ENCODE measurements around the gene OR4F15.

OR4F15 gene

DNA sequence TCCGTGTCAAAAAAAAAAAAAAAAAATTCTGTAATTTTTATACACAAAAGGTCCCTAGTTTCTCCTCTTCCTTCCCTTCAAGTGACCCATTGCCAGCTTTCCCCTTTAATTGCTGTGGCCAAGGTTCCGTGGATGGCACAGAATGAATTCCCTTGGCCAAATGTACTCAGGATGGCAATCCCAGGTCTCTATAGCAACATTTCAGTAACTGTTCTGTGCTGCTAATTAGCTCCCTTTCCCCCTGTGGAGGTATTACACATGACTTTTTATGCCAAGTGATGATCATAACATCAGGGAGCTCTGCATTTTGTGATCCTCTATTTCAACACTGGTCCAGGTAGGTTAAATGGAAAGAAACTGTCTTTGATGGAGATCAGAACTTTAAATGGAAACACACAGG, 8.8 kb upstream of the OR4F15 start, which contains the start of gene OR4F6:
Gene OR4F6 (plus strand): TSS at position 301 of the 400 bp plus-strand sequence. CDS start 2,211 bp downstream, outside the sequence.
- TF ChIP-seq, protein P1, sequence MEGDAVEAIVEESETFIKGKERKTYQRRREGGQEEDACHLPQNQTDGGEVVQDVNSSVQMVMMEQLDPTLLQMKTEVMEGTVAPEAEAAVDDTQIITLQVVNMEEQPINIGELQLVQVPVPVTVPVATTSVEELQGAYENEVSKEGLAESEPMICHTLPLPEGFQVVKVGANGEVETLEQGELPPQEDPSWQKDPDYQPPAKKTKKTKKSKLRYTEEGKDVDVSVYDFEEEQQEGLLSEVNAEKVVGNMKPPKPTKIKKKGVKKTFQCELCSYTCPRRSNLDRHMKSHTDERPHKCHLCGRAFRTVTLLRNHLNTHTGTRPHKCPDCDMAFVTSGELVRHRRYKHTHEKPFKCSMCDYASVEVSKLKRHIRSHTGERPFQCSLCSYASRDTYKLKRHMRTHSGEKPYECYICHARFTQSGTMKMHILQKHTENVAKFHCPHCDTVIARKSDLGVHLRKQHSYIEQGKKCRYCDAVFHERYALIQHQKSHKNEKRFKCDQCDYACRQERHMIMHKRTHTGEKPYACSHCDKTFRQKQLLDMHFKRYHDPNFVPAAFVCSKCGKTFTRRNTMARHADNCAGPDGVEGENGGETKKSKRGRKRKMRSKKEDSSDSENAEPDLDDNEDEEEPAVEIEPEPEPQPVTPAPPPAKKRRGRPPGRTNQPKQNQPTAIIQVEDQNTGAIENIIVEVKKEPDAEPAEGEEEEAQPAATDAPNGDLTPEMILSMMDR (IDR thresholded peaks at IDR 0.05; ENCODE audit: borderline replicate concordance, insufficient read depth, low read depth, low read length), result no peak
- H3K4me3 ChIP-seq (ENCODE audit: low read depth, low read length), result no peak within 1 kb of the TSS

DNA sequence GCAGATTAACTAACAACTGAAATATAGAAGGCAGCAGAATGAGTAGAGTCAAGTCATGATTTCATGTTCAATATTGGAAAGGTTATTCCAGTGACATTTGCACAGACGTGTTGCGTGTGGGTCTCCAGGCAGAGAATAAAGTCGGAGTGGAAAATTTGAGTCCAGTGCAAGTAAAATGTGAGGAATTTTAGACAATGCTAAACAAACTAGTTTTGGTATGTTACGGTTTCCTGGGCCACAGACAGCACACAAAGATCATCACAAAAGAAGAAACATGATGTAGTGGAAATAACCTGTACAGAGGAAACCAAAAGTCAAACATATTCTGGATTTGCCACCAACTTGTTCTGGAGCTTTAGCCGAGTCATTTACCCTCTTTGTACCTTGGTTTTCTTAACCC, 8.3 kb upstream of the OR4F15 start:
- H3K4me3 ChIP-seq (ENCODE audit: low read depth, low read length), result no peak overlapping the region
- TF ChIP-seq, protein P1 (IDR thresholded peaks at IDR 0.05; ENCODE audit: borderline replicate concordance, insufficient read depth, low read depth, low read length), result no peak

DNA sequence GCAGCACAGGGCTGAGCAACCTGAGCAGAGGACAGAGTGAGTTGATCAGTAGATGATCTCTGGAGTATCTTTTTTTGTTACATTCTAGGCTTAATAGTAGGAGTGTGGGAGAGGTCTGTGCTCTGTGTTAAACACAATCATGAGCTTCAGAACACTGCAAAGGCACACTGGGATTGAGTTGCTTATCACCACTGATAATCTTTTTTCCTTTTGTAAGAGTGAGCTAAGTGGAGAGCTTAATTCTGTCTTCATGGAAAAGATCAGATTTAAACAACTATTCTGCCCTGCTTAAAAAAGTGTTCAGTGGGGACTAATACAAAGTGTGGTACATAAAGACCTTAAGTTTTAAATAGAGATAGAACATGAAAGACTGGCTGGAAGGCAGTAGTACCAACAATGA, 7.6 kb upstream of the OR4F15 start:
- TF ChIP-seq, protein P1 (IDR thresholded peaks at IDR 0.05; ENCODE audit: borderline replicate concordance, insufficient read depth, low read depth, low read length), result no peak
- no peak overlapping the region for H3K4me3 ChIP-seq (ENCODE audit: low read depth, low read length)

DNA sequence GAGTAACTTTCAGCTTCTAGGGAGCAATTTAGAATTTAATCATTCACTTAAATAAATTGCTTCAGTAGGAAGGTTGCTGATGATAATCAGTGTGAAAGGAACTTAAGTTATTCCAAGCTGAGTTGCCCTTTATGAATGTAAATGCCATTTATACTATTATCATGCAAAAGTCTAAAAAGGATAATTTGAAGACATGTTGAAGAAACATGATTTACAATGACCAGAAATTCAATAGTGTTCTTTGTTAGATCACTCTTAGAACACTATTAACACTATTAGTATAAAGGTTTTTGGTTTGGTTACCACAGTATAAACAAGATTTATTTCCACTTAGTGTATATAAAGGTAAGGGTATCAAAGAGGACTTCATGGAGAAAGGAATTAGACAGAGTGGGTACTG, 7.1 kb upstream of the OR4F15 start:
- H3K4me3 ChIP-seq (ENCODE audit: low read depth, low read length), result no peak overlapping the region
- TF ChIP-seq, protein P1 (IDR thresholded peaks at IDR 0.05; ENCODE audit: borderline replicate concordance, insufficient read depth, low read depth, low read length), result no peak

DNA sequence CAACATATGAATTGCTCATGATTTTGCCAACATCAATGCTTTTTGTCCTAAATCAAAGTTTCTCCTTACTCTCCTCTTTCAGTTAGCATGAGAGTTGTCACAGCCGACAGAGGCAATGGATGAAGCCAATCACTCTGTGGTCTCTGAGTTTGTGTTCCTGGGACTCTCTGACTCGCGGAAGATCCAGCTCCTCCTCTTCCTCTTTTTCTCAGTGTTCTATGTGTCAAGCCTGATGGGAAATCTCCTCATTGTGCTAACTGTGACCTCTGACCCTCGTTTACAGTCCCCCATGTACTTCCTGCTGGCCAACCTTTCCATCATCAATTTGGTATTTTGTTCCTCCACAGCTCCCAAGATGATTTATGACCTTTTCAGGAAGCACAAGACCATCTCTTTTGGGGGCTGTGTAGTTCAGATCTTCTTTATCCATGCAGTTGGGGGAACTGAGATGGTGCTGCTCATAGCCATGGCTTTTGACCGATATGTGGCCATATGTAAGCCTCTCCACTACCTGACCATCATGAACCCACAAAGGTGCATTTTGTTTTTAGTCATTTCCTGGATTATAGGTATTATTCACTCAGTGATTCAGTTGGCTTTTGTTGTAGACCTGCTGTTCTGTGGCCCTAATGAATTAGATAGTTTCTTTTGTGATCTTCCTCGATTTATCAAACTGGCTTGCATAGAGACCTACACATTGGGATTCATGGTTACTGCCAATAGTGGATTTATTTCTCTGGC, 6.2 kb upstream of the OR4F15 start:
- TF ChIP-seq, protein P1 (IDR thresholded peaks at IDR 0.05; ENCODE audit: borderline replicate concordance, insufficient read depth, low read depth, low read length), result no peak
- no peak overlapping the region for H3K4me3 ChIP-seq (ENCODE audit: low read depth, low read length)

DNA sequence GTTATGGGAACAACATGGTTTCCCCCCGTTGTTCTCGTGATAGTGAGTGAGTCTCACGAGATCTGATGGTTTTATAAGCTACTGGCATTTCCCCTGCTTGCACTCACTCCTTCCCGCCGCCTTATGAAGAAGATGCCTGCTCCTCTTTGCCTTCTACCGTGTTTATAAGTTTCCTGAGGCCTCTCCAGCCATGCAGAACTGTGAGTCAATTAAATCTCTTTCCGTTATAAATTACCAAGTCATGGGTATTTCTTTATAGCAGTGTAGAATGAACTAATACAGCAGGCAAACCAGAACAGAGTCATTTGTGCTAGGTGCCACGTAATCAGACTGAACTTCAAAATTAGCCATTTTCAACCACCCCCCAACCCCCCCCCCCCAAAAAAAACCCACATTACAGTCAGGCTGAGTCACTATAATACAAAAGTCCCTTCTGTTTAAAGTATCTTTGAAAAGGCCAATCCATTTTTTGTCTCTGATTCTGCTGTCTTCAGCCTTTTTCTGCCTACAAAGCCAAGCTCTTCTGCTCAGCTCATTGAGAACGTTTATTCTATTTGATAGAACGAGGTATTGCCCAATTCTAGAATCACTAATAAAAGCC, 4.6 kb upstream of the OR4F15 start:
- no peak overlapping the region for H3K4me3 ChIP-seq (ENCODE audit: low read depth, low read length)
- TF ChIP-seq, protein P1 (IDR thresholded peaks at IDR 0.05; ENCODE audit: borderline replicate concordance, insufficient read depth, low read depth, low read length), result no peak

DNA sequence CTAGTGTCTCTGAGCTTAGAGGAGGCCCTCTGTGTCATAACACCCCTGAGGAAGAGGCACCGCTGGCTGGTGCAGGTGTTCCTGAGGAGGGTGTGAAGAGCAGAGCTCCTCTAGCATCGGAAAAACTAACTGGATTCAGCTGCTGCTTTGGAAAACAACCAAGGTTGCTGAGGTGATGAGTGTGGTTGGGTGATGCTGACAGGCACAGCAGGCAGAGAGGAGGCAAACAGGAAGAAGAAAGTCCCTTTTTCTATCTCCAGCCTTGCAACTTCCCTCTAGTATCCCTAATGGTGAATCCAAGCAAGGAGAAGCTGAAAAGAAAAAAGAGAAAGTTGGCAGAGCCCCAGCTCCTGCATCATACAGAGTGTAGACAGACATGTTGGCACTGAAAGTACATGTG, 3.8 kb upstream of the OR4F15 start:
- TF ChIP-seq, protein P1 (IDR thresholded peaks at IDR 0.05; ENCODE audit: borderline replicate concordance, insufficient read depth, low read depth, low read length), result no peak

More for the DNA sequence above, 3.8 kb upstream of the OR4F15 start:
- no peak overlapping the region for H3K4me3 ChIP-seq (ENCODE audit: low read depth, low read length)
